Measurements from ENCODE around the gene QSOX2. TPM values are rescaled to one million over a fixed set of nuclear protein-coding genes. Genes with fewer than 3 reads are reported as not detected.
A peak's percentile ranks its signal among the peaks of the same experiment; 100 is the strongest.

Gene QSOX2
- total and polyA plus RNA-seq, 12 donors: 4.6 to 9.1 (median 7.7) TPM

GRCh38 chr9:136186386-136186785, 59.2 kb downstream of the QSOX2 start:
- Histone ChIP-seq H3K36me3 (no peaks in the 10 kb centered on the region), H3K27ac (no peak overlapping the region), H3K9me3 (no peaks in the 10 kb centered on the region), H3K4me1 (no peaks in the 10 kb centered on the region), H3K4me3 (no peak overlapping the region), H3K27me3 (peaks cover 8 to 80% (median 74%) of the 10 kb centered on the region in 7 donors)
- TF ChIP-seq, protein P1, sequence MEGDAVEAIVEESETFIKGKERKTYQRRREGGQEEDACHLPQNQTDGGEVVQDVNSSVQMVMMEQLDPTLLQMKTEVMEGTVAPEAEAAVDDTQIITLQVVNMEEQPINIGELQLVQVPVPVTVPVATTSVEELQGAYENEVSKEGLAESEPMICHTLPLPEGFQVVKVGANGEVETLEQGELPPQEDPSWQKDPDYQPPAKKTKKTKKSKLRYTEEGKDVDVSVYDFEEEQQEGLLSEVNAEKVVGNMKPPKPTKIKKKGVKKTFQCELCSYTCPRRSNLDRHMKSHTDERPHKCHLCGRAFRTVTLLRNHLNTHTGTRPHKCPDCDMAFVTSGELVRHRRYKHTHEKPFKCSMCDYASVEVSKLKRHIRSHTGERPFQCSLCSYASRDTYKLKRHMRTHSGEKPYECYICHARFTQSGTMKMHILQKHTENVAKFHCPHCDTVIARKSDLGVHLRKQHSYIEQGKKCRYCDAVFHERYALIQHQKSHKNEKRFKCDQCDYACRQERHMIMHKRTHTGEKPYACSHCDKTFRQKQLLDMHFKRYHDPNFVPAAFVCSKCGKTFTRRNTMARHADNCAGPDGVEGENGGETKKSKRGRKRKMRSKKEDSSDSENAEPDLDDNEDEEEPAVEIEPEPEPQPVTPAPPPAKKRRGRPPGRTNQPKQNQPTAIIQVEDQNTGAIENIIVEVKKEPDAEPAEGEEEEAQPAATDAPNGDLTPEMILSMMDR (IDR thresholded peaks at IDR 0.05): no peak
- WGBS, 2 donors: 63 to 75% methylated on average over 14 of the region's 14 CpGs
- intact Hi-C loops (cut with DNase I): no loop called here
- DNase-seq (no peak), ATAC-seq (no peak)

- Histone ChIP-seq H3K4me3 (no peak overlapping the region), H3K4me1 (no peaks in the 10 kb centered on the region), H3K36me3 (no peaks in the 10 kb centered on the region), H3K9me3 (no peaks in the 10 kb centered on the region), H3K27ac (no peak overlapping the region), H3K27me3 (peaks cover 3 to 74% (median 68%) of the 10 kb centered on the region in 7 donors)
- intact Hi-C loops (cut with DNase I): no loop called here
- peak in 1 of 8 donors; percentile 63 for ATAC-seq
- 66 to 70% methylated on average over 32 of the region's 32 CpGs for WGBS, 2 donors
- TF ChIP-seq, protein P1 (IDR thresholded peaks at IDR 0.05): no peak
- no peak for DNase-seq
Observed at GRCh38 chr9:136185596-136186366, 59.8 kb downstream of the QSOX2 start.

DNA sequence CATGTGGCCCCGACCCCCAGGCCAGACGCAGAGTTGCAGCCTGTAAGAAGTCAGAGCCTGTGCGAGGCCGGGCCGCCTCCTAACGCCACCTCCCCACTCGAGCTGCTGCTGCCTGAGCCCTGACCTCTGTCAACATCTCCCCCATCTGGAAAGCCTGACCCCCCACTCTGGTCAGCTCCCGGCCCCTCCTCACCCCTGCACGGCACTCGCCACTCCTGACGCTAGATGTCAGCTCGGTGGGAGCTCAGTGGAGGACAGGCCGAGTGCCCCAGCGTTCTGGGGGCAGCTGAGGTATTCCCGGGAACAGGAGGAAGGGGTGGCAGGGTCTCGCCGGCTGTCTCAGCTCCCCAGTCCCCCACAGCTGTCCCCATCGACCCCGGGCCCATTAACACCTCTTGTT, 60.5 kb downstream of the QSOX2 start:
- TF ChIP-seq, protein P1 (IDR thresholded peaks at IDR 0.05): no peak
- Histone ChIP-seq H3K27ac (no peak overlapping the region), H3K27me3 (peaks cover 3 to 67% (median 65%) of the 10 kb centered on the region in 7 donors), H3K4me1 (no peaks in the 10 kb centered on the region), H3K9me3 (no peaks in the 10 kb centered on the region), H3K36me3 (no peaks in the 10 kb centered on the region), H3K4me3 (no peak overlapping the region)
- 43 to 45% methylated on average over 19 of the region's 19 CpGs for WGBS, 2 donors
- intact Hi-C loops (cut with DNase I): no loop called here
- ATAC-seq: no peak
- DNase-seq: no peak

DNA sequence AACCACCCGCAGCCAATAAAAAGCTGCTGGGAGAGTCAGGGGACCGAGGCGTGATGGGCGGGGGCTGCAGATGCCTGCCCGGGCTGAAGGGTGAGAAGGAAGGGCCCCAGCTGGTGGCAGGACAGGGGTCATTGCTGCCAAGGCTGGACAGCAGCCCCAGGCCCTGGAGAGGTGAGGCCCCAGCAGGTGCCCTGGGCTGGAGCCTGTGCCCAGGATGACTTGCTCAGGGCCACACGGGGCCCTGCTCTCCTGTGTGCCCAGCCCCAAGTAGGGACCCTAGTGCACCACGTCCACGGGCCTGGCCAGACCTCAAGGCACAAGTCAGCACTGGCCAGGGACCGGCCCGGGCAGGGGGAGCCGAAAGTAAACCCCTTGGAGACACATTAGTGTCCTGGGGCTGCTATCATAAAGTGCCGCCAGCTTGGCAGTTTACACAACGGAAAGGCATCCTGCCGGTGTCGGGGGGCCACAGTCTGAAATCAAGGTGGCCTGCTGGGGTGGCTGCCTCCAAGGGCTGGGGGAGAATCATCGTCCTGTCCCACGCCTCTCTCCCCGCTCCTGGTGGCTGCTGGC, 62.7 kb downstream of the QSOX2 start:
- no peak overlapping the region for H3K27ac ChIP-seq
- no peaks in the 10 kb centered on the region for H3K36me3 ChIP-seq
- no peak overlapping the region for H3K4me3 ChIP-seq
- WGBS, 2 donors: 76 to 82% methylated on average over 18 of the region's 18 CpGs
- no peaks in the 10 kb centered on the region for H3K4me1 ChIP-seq
- H3K27me3 ChIP-seq: peaks cover 3 to 63% (median 49%) of the 10 kb centered on the region in 7 donors
- DNase-seq (no peak), ATAC-seq (peak in 1 of 8 donors; percentile 23)
- TF ChIP-seq, protein P1 (IDR thresholded peaks at IDR 0.05): no peak
- intact Hi-C loops (cut with DNase I): no loop called here
- H3K9me3 ChIP-seq: no peaks in the 10 kb centered on the region
